Measurements from ENCODE around the gene NOD2. TPM values are rescaled to one million over a fixed set of nuclear protein-coding genes. Genes with fewer than 3 reads are reported as not detected.

Gene NOD2
- 0.02 TPM in 1 of 2 replicates, not detected in the other for total RNA-seq (2014; rRNA removed; shearing (Covaris generic))
- not detected in 2 replicates for polyA plus RNA-seq (2014; cell fraction: nucleus; rRNA removed)

DNA sequence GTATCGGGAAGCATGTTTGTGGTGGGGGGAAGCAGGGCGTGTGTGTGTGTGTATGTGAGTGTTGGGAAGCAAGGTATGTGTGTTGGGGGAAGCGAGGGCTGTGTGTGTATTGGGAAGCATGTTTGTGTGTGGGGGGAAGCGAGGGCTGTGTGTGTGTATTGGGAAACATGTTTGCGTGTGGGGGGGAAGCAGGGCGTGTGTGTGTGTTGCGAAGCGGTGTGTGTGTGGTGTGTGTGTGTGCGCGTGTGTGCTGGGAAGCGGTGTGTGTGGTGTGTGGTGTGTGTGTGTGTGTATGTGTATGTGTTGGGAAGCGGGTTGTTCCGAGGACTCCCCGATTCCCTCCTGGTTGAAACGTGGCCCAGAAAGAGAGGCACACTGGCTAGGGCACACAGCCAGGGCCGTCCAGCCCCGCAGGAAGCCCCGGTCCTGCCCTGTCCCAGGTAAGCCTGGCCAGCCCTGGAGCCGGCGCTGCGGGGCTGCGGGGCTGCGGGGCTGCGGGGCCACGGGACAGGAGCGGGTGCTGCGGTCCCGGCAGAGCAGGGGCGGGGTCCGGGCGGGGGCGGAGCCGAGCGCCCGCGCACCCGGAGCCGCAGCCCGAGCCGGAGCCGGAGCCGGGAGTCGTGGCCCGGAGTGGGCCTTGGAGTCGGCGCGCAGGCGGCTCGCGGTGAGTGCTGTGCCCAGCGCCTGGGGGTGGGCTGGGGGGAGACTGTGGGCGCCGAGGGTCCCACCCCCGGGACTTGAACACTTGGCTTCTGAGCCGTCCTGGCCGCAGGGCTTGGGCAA is at the start of gene NOD2:
TSS of gene NOD2 (plus strand) at position 608 of the 783 bp plus-strand sequence. CDS start 5,890 bp downstream, outside the sequence.
- DNase-seq (ENCODE audit: extremely low read depth, low read depth): no peak

DNA sequence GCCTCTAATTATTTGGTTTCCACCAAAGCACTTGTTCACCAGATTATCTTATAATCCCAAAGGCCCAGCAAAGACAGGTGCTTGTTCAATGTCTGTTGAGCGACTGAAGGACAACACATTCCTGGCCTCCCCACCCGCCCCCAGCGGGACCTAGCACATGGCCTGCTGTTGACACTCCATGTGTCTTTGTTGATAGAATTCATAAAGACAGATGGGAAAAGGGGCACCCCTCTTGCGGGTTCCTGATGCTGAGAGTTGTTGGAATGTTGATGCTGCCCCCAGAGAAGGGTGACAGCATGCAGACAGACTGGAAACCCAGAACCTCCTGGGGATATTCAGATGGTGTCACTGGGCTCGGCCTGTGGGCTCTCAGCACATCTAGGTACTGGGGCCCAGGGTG is 49.2 kb upstream of the NOD2 start:
- no peak for DNase-seq (ENCODE audit: extremely low read depth, low read depth)

DNA sequence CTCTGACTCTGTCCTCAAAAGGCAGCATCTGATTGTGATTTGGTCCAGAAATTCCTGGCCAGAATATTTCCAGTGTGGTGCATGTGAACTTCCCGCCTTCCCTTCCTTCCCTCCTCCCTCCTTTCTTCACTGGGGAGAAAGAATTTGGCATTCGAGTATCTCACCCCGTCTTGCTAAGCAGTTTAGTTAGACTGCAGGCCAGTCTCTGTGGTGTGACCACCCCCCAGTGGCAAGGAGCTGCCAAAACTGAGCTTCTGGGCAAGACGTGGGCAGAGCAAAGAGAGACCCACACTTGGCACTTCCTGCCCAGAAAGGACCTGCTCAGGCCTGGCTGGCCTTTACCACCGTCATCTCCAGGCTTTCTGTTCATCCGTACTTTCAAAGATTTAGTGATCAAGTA is 48.7 kb upstream of the NOD2 start:
- peak; percentile 4 for DNase-seq (ENCODE audit: extremely low read depth, low read depth)

GRCh38 chr16:50645563-50646220 is 47.7 kb upstream of the NOD2 start:
- no peak for DNase-seq (ENCODE audit: extremely low read depth, low read depth)

GRCh38 chr16:50646345-50646744 is 47.1 kb upstream of the NOD2 start:
- no peak for DNase-seq (ENCODE audit: extremely low read depth, low read depth)

GRCh38 chr16:50651835-50652438 is 41.5 kb upstream of the NOD2 start:
- no peak for DNase-seq (ENCODE audit: extremely low read depth, low read depth)

- DNase-seq (ENCODE audit: extremely low read depth, low read depth): no peak
Measured at GRCh38 chr16:50652836-50653425, 40.5 kb upstream of the NOD2 start.

DNA sequence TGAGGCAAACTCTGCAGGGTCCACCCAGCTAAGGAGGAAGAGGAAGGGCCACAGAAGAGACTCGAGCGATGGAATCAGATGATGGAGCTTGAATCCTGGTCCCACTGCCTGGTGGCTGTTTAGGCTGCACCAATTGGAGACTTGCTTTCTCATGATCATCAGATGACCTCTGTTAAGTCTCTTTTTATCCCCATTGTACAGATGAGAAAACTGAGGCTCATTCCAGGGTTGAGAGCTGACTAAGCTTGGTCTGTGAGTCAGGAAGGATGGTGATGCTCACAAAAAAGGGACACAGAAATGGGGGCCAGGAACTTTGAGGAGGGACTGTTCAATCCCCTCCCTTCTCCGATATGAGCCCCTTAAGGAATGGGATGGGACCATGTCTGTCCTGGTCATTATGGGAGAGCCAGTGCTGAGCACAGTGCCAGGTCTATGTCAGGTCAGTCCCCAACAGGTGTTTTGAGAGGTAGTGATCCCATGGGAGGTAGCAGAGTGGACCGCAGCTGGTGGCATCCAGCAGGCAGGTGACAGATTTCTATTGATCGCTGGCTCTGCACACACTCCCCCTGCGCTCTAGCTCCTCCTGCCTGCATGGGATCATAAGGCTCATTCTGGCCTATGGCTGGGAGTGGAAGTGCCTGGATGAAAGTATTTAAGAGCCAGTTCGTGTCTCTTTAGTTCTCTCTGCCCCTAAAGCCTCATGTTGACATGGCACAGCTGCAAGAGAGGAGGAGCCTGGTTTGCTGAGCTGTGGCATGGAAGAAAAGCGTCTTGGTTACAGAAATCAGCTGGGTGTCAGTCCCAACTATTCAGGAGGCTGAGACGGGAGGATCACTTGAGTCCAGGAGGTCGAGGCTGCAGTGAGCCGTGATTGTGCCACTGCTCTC is 39.5 kb upstream of the NOD2 start:
- no peak for DNase-seq (ENCODE audit: extremely low read depth, low read depth)

DNA sequence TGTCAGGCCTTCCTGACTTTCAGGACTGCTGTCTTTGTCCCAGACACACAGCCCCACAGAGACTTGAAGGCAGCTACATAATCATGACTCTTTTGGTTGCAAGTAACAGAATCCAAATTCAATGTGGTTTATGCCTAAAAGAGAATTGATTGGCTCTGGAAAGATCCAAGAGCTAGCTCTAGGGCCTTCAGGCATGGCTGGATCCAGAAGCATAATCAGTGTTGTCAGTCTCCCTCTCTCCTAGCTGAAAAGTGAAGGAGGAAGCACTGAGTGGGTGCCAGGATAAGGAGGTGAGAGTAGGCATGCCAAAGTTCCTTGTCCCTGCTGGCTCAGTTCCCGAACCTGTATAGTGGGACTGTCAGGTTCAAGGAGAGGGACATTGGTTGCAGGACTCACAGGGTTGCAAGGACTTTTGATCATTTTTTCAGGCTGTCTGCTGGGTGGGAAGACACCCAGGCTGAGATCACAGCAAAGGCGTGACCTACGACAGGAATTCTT is 37.8 kb upstream of the NOD2 start:
- DNase-seq (ENCODE audit: extremely low read depth, low read depth): no peak

- DNase-seq (ENCODE audit: extremely low read depth, low read depth): no peak
Measured at GRCh38 chr16:50657241-50657640, 36.2 kb upstream of the NOD2 start.

GRCh38 chr16:50659806-50660205 is 33.6 kb upstream of the NOD2 start:
- no peak for DNase-seq (ENCODE audit: extremely low read depth, low read depth)

GRCh38 chr16:50662306-50662940 is 31.0 kb upstream of the NOD2 start:
- no peak for DNase-seq (ENCODE audit: extremely low read depth, low read depth)

- DNase-seq (ENCODE audit: extremely low read depth, low read depth): no peak
Measured at GRCh38 chr16:50664270-50664669, 29.1 kb upstream of the NOD2 start.

GRCh38 chr16:50665128-50665878 is 28.1 kb upstream of the NOD2 start:
- peak; percentile 62 for DNase-seq (ENCODE audit: extremely low read depth, low read depth)

DNA sequence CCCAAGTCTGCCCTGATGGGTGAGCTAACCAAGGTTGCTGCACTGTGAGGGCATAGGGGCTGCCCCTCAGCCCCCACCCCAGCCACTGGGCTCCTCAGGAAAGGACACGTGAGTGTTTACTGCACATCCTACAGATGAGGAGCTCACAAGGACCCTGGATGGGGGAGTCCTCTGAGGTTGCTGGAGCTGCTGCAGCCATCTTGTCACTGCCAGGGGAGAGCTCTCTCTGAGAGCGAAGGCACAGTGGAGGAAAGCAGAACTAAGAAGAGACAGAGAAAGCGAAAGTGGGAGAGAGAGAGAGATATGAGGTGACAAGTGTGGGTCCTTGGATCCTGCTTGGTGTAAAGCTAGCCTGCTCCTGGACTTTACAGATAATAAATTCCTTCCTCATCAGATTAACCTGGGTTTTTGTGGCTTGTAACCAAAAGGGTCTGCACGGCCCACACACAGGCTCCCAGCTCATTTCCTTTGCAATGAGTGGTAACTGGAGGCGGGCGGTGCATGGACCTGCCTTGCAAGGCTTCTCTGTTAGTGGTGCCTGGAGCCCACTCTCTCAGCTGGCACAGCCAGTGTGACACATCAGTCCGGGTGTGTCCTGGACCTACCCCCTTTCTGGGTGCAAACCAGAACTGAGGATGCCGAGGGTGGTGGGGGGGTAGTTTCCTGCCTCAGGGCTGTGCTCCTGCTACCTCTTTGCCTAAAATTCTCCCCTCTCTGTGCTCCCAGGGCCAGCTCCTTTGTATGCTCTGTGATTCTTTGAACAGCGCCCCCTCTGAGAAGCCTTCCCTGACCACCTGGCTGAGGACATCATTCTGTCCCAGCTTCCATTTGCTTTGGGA is 26.5 kb upstream of the NOD2 start:
- DNase-seq (ENCODE audit: extremely low read depth, low read depth): no peak

GRCh38 chr16:50667497-50668367 is 25.7 kb upstream of the NOD2 start:
- DNase-seq (ENCODE audit: extremely low read depth, low read depth): no peak
